Neuronal stem cell (in vitro differentiated cells): ENCODE results near the gene AKAP12.
"Not testable (repeated sequence)": the region's sequence is repeated elsewhere in the genome, so short reads cannot be mapped to it uniquely, and the experiment has no call there.

Experiments used
- DNase-seq: peaks from one replicate; pipeline ENCODE4 v3.0.0-alpha.2; 2013; ENCODE audit warnings: low spot score
- H2AFZ ChIP-seq: one replicate; pipeline ENCODE4 v1.6.1; 2013; ENCODE audit warnings: mild to moderate bottlenecking, low read length, inconsistent platforms
- H2AK5ac ChIP-seq: 2 replicates; pipeline ENCODE4 v1.6.1; 2013; ENCODE audit warnings: low read depth, mild to moderate bottlenecking, inconsistent platforms, low read length, moderate library complexity, mixed read lengths
- H2BK120ac ChIP-seq: 2 replicates; pipeline ENCODE4 v1.6.1; 2013; ENCODE audit warnings: low read depth, mild to moderate bottlenecking, inconsistent platforms, low read length, moderate library complexity, mixed read lengths
- H2BK12ac ChIP-seq: one replicate; pipeline ENCODE4 v1.6.1; 2013; ENCODE audit warnings: low read length, inconsistent platforms
- H2BK15ac ChIP-seq: 2 replicates; pipeline ENCODE4 v1.6.1; 2013; ENCODE audit warnings: mild to moderate bottlenecking, low read length, inconsistent platforms, mixed read lengths
- H2BK5ac ChIP-seq: one replicate; pipeline ENCODE4 v1.6.1; 2013; ENCODE audit warnings: inconsistent platforms, mild to moderate bottlenecking, low read length, moderate library complexity
- H3K14ac ChIP-seq: one replicate; pipeline ENCODE4 v1.6.1; 2013; ENCODE audit warnings: low read length, inconsistent platforms
- H3K18ac ChIP-seq: 2 replicates; pipeline ENCODE4 v1.6.1; 2013; ENCODE audit warnings: low read length, inconsistent platforms
- H3K23ac ChIP-seq: 2 replicates; pipeline ENCODE4 v1.6.1; 2013; ENCODE audit warnings: low read depth, mild to moderate bottlenecking, mixed read lengths, low read length, inconsistent platforms; ENCODE audit not compliant: poor library complexity
- H3K27ac ChIP-seq: replicated peaks from 3 replicates; pipeline ENCODE4 v1.5.1; 2013; ENCODE audit warnings: low read length, inconsistent platforms
- H3K27me3 ChIP-seq, 3 experiments: 2 replicates each; pipeline ENCODE4 v1.6.1; 2013; ENCODE audit warnings: low read length in 3 of 3, mild to moderate bottlenecking in 2 of 3, inconsistent platforms in 1 of 3, low read depth in 1 of 3, mixed read lengths in 1 of 3, moderate library complexity in 1 of 3; ENCODE audit not compliant: control insufficient read depth in 3 of 3, insufficient read depth in 3 of 3
- H3K36me3 ChIP-seq, 2 donors: replicated peaks in 1 of 2; 2 replicates each; pipeline ENCODE4 v1.6.1; 2013; ENCODE audit warnings: low read length in 2 of 2; ENCODE audit not compliant: control insufficient read depth in 2 of 2, insufficient read depth in 2 of 2
- H3K4ac ChIP-seq: 2 replicates; pipeline ENCODE4 v1.6.1; 2013; ENCODE audit warnings: inconsistent platforms, mild to moderate bottlenecking, low read length, moderate library complexity
- H3K4me1 ChIP-seq, 2 donors: 1 replicate in 1 of 2; 2 replicates in 1 of 2; pipeline ENCODE4 v1.6.1; 2013; ENCODE audit warnings: low read length in 2 of 2, low read depth in 1 of 2; ENCODE audit not compliant: control insufficient read depth in 2 of 2, insufficient read depth in 1 of 2
- H3K4me2 ChIP-seq: one replicate; pipeline ENCODE4 v1.6.1; 2013; ENCODE audit warnings: mild to moderate bottlenecking, low read length, inconsistent platforms; ENCODE audit not compliant: insufficient read depth, poor library complexity, severe bottlenecking
- H3K4me3 ChIP-seq, 2 donors: 2 replicates each; pipeline ENCODE4 v1.5.1; 2013; ENCODE audit warnings: low read length in 2 of 2, mild to moderate bottlenecking in 2 of 2, inconsistent platforms in 1 of 2, moderate library complexity in 1 of 2
- H3K79me1 ChIP-seq: one replicate; pipeline ENCODE4 v1.6.1; 2013; ENCODE audit warnings: low read depth, mild to moderate bottlenecking, inconsistent platforms, low read length, moderate library complexity
- H3K9ac ChIP-seq: one replicate; pipeline ENCODE4 v1.6.1; 2013; ENCODE audit warnings: mild to moderate bottlenecking, low read depth, low read length, inconsistent platforms; ENCODE audit not compliant: poor library complexity
- H3K9me3 ChIP-seq, 2 donors: replicated peaks in 1 of 2; 2 replicates each; pipeline versions ENCODE3 to v1.6.1; 2013; ENCODE audit warnings: low read length in 2 of 2, mild to moderate bottlenecking in 2 of 2, inconsistent platforms in 1 of 2, low read depth in 1 of 2, mixed read lengths in 1 of 2, moderate library complexity in 1 of 2; ENCODE audit not compliant: control insufficient read depth in 2 of 2, insufficient read depth in 1 of 2
- H4K8ac ChIP-seq: one replicate; pipeline ENCODE4 v1.6.1; 2013; ENCODE audit warnings: low read depth, mild to moderate bottlenecking, inconsistent platforms, low read length, moderate library complexity
- H4K91ac ChIP-seq: one replicate; pipeline ENCODE4 v1.6.1; 2013; ENCODE audit warnings: low read length, low read depth, mild to moderate bottlenecking, inconsistent platforms; ENCODE audit not compliant: poor library complexity
- WGBS, 2 donors: extraction: QIAGEN DNeasy Blood & Tissue Kit; methylation state at CpG; one replicate each; pipeline ENCODE4 v1.1.7; 2013; ENCODE audit warnings: missing lambda C conversion rate in 2 of 2, mixed read lengths in 1 of 2; ENCODE audit not compliant: insufficient read length in 2 of 2, insufficient replicate concordance in 1 of 2; ENCODE audit errors: extremely low coverage in 2 of 2; 5-methylcytosine and 5-hydroxymethylcytosine counted together

AKAP12 gene

GRCh38 chr6:151313066-151313491, 73.3 kb downstream of the AKAP12 start:
- H3K4me1 ChIP-seq, result peaks cover 0 to 6% of the 10 kb centered on the region in 2 donors
- no peak overlapping the region for H3K18ac ChIP-seq
- peaks cover 3 to 5% of the 10 kb centered on the region in 2 donors for H3K36me3 ChIP-seq
- no peaks in the 10 kb centered on the region for H3K79me1 ChIP-seq
- no peak overlapping the region for H3K23ac ChIP-seq
- H2BK15ac ChIP-seq, result no peak overlapping the region
- DNase-seq, result no peak
- no peak overlapping the region for H2BK5ac ChIP-seq
- no peak overlapping the region for H3K9ac ChIP-seq
- no peak overlapping the region for H2BK120ac ChIP-seq
- H3K27ac ChIP-seq, result no peak overlapping the region
- H3K27me3 ChIP-seq, result no peaks in the 10 kb centered on the region
- no CpG with 5 or more reads among the region's 5 CpGs for WGBS, 2 donors
- H2BK12ac ChIP-seq, result no peak overlapping the region
- H3K4ac ChIP-seq, result no peak overlapping the region
- H3K9me3 ChIP-seq, result peaks cover 0 to 6% of the 10 kb centered on the region in 2 donors
- no peak overlapping the region for H3K4me2 ChIP-seq
- H4K8ac ChIP-seq, result no peak overlapping the region
- no peak overlapping the region for H2AFZ ChIP-seq
- no peak overlapping the region for H2AK5ac ChIP-seq
- no peak overlapping the region for H4K91ac ChIP-seq
- no peak overlapping the region for H3K14ac ChIP-seq
- H3K4me3 ChIP-seq, result no peak overlapping the region

GRCh38 chr6:151315661-151316060, 75.9 kb downstream of the AKAP12 start:
- H3K27me3 ChIP-seq, H4K91ac ChIP-seq, H2AK5ac ChIP-seq, H3K14ac ChIP-seq, H3K4me3 ChIP-seq, H3K9ac ChIP-seq, H3K27ac ChIP-seq, H3K4ac ChIP-seq, H3K36me3 ChIP-seq, H3K79me1 ChIP-seq, H3K4me2 ChIP-seq, H2AFZ ChIP-seq, H2BK12ac ChIP-seq, H3K9me3 ChIP-seq, DNase-seq, H2BK120ac ChIP-seq, H2BK5ac ChIP-seq, H3K4me1 ChIP-seq, H3K18ac ChIP-seq, H3K23ac ChIP-seq, H2BK15ac ChIP-seq, H4K8ac ChIP-seq: not testable (repeated sequence)
- WGBS, 2 donors, result no CpG with 5 or more reads among the region's 3 CpGs

- Histone ChIP-seq H3K27ac (no peak overlapping the region), H2BK12ac (no peak overlapping the region)
Measured at GRCh38 chr6:151317103-151317994, 77.6 kb downstream of the AKAP12 start.

GRCh38 chr6:151317995-151318365, 78.2 kb downstream of the AKAP12 start:
- no peak overlapping the region for H2AK5ac ChIP-seq
- H2BK5ac ChIP-seq, result no peak overlapping the region
- no peak overlapping the region for H3K27ac ChIP-seq
- H3K79me1 ChIP-seq, result peaks cover 2% of the 10 kb centered on the region
- no peak overlapping the region for H3K9ac ChIP-seq
- no peak for DNase-seq
- H3K14ac ChIP-seq, result no peak overlapping the region
- no peaks in the 10 kb centered on the region for H3K27me3 ChIP-seq
- peaks cover 0 to 3% of the 10 kb centered on the region in 2 donors for H3K36me3 ChIP-seq
- WGBS, 2 donors, result no CpG with 5 or more reads among the region's 3 CpGs
- H3K9me3 ChIP-seq, result peaks cover 0 to 6% of the 10 kb centered on the region in 2 donors
- no peak overlapping the region for H4K91ac ChIP-seq
- no peak overlapping the region for H2BK12ac ChIP-seq
- no peak overlapping the region for H3K4me2 ChIP-seq
- no peak overlapping the region for H3K23ac ChIP-seq
- no peak overlapping the region for H3K4ac ChIP-seq
- H2BK15ac ChIP-seq, result no peak overlapping the region
- H2AFZ ChIP-seq, result no peak overlapping the region
- peaks cover 0 to 2% of the 10 kb centered on the region in 2 donors for H3K4me1 ChIP-seq
- no peak overlapping the region for H3K18ac ChIP-seq
- no peak overlapping the region for H3K4me3 ChIP-seq
- no peak overlapping the region for H2BK120ac ChIP-seq
- no peak overlapping the region for H4K8ac ChIP-seq

More at GRCh38 chr6:151317103-151317994, 77.6 kb downstream of the AKAP12 start:
- H3K4me2 ChIP-seq, result no peak overlapping the region
- no peak overlapping the region for H3K14ac ChIP-seq
- no peak overlapping the region for H3K4me3 ChIP-seq
- DNase-seq, result no peak
- H2BK120ac ChIP-seq, result no peak overlapping the region
- H3K9ac ChIP-seq, result no peak overlapping the region
- no CpG with 5 or more reads among the region's 2 CpGs for WGBS, 2 donors
- H2AK5ac ChIP-seq, result no peak overlapping the region
- H3K9me3 ChIP-seq, result peaks cover 0 to 6% of the 10 kb centered on the region in 2 donors
- H2BK15ac ChIP-seq, result no peak overlapping the region
- H3K18ac ChIP-seq, result no peak overlapping the region
- no peak overlapping the region for H4K91ac ChIP-seq
- H3K4ac ChIP-seq, result no peak overlapping the region
- peaks cover 0 to 3% of the 10 kb centered on the region in 2 donors for H3K4me1 ChIP-seq
- H3K79me1 ChIP-seq, result peaks cover under 1% of the 10 kb centered on the region
- no peaks in the 10 kb centered on the region for H3K27me3 ChIP-seq
- H2AFZ ChIP-seq, result no peak overlapping the region
- H3K36me3 ChIP-seq, result peaks cover 0 to 3% of the 10 kb centered on the region in 2 donors
- H2BK5ac ChIP-seq, result no peak overlapping the region
- H3K23ac ChIP-seq, result no peak overlapping the region
- no peak overlapping the region for H4K8ac ChIP-seq
